ENCODE data around the gene PRR16.

DNA sequence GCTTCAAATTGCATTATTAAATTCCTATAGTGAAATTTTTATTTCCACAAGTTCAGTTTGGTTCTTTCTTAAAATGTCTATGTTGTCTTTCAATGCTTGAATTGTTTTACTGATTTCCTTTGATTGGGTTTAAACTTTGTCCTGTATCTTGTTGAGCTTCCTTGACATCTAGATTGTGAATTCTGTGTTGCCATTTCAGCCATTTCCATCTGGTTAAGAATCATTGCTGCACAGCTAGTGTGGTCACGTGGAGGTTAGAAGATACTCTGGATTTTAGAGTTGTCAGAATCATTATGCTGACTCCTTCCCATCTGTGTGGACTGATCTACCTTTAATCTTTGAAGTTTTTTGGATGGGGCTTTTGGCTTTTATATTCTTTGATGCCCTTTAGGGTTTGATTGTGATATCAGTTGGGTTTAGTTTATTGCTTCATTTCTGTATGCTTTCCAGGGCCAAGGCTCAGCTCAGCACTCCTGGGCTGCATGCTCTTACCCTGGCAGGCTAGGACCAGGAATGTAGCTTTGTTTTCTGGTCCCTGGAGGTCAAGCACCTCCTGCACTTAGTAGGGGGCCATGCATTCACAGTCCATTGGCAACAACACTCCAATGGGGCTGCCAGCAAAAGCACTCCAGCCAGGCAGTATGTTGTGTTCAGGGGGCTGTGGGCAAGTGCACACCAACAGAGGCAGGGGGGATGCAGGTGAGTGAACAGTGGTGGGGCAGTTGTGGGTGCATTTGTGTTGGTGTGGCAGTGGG, 141.4 kb downstream of the PRR16 start:
- TF ChIP-seq, protein P1, sequence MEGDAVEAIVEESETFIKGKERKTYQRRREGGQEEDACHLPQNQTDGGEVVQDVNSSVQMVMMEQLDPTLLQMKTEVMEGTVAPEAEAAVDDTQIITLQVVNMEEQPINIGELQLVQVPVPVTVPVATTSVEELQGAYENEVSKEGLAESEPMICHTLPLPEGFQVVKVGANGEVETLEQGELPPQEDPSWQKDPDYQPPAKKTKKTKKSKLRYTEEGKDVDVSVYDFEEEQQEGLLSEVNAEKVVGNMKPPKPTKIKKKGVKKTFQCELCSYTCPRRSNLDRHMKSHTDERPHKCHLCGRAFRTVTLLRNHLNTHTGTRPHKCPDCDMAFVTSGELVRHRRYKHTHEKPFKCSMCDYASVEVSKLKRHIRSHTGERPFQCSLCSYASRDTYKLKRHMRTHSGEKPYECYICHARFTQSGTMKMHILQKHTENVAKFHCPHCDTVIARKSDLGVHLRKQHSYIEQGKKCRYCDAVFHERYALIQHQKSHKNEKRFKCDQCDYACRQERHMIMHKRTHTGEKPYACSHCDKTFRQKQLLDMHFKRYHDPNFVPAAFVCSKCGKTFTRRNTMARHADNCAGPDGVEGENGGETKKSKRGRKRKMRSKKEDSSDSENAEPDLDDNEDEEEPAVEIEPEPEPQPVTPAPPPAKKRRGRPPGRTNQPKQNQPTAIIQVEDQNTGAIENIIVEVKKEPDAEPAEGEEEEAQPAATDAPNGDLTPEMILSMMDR (IDR thresholded peaks at IDR 0.05) = no peak
- no peak for TF ChIP-seq POLR2AphosphoS5 (IDR thresholded peaks at IDR 0.05; ENCODE audit: insufficient read depth in 1 of 2, low read depth in 1 of 2)
- TF ChIP-seq POLR2A (IDR thresholded peaks at IDR 0.05) = no peak
